Osteoblast (primary cell): Measurements from ENCODE around the gene MROH2B. TPM values are rescaled to one million over a fixed set of nuclear protein-coding genes. Genes with fewer than 3 reads are reported as not detected.

ENCODE experiments used
- DNase-seq: peaks from one replicate; pipeline ENCODE4 v3.0.0; 2011; ENCODE audit warnings: low spot score, mixed read lengths; ENCODE audit not compliant: insufficient read length; ENCODE audit errors: missing footprints
- H2AFZ ChIP-seq: 2 replicates; pipeline ENCODE4 v1.6.0; 2011; ENCODE audit warnings: mild to moderate bottlenecking, low read length
- H3K27ac ChIP-seq: 2 replicates; pipeline ENCODE4 v1.5.1; 2011; ENCODE audit warnings: mild to moderate bottlenecking, low read depth, low read length, moderate library complexity
- H3K27me3 ChIP-seq: 2 replicates; pipeline ENCODE4 v1.6.0; 2012; ENCODE audit warnings: mild to moderate bottlenecking, control low read depth, inconsistent platforms, low read length, moderate library complexity; ENCODE audit not compliant: insufficient read depth
- H3K36me3 ChIP-seq: 2 replicates; pipeline ENCODE4 v1.5.1; 2011; ENCODE audit warnings: mild to moderate bottlenecking, low read length, control low read depth, moderate library complexity; ENCODE audit not compliant: insufficient read depth
- H3K4me1 ChIP-seq: 2 replicates; pipeline ENCODE4 v1.5.1; 2011; ENCODE audit warnings: mild to moderate bottlenecking, low read length, control low read depth, moderate library complexity; ENCODE audit not compliant: insufficient read depth
- H3K4me2 ChIP-seq: 2 replicates; pipeline ENCODE4 v1.6.0; 2011; ENCODE audit warnings: mild to moderate bottlenecking, low read length; ENCODE audit not compliant: insufficient read depth
- H3K4me3 ChIP-seq: fragments of 200-600 bp; sonication (generic); 3 replicates; pipeline ENCODE4 v1.5.1; 2012; ENCODE audit warnings: mild to moderate bottlenecking, low read length, inconsistent platforms; ENCODE audit not compliant: insufficient read depth
- H3K79me2 ChIP-seq: 2 replicates; pipeline ENCODE4 v1.6.0; 2012; ENCODE audit warnings: mild to moderate bottlenecking, low read length, control low read depth, inconsistent platforms; ENCODE audit not compliant: insufficient read depth
- H3K9me3 ChIP-seq: 2 replicates; pipeline ENCODE4 v1.5.1; 2011; ENCODE audit warnings: low read depth, low read length, control low read depth
- H4K20me1 ChIP-seq: 2 replicates; pipeline ENCODE4 v1.6.0; 2012; ENCODE audit warnings: mild to moderate bottlenecking, low read length, control low read depth; ENCODE audit not compliant: insufficient read depth
- total RNA-seq: library from RNA; depleted of rRNA; stranded (reverse); fragments of >200 nt; gene quantifications from 2 replicates; pipeline ENCODE4 v1.2.3, GENCODE V29; 2012
- TF ChIP-seq, protein P1 (sequence below): IDR thresholded peaks from 2 replicates; pipeline ENCODE4 v1.5.1; 2011; ENCODE audit warnings: mild to moderate bottlenecking, low read depth, low read length, moderate library complexity; ENCODE audit errors: extremely low read depth

Gene MROH2B
- total RNA-seq, 1 donor = not detected

DNA sequence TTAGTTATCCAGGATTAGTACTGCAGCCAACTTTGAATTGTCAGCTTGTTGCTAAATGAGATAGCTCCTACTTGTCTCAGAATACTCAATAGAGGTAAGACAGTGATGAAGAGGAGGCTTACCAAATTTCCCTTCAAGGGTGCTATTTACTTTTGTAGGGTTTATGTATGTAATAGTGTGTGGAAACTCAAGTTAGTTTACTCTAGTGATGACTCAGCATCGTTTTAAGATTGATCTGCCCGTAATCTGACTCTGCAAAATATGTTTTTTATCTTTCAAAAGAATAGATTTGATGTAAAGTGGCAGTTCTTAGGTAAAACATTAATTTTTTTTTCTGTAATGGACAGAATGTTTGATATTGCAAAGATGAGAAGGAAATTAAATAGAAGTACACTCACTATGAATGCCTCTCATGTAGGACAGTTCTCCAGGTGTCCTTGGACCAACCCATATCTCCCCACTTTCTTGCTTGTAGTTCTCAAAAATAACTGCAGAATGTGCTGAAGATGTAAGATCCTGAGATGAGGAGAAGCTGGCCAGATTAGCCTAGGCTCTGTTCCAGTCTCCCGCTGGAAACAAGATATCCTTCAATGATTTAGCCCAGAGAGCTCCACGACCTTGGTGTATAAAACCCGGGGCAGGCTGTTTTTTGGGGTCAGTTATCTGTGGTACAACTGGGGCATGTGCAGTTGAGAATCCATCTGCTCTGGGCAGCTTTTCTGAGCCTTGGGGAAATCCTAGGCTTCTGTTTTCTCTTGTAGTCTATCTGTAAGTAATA is 24.4 kb upstream of the MROH2B start:
- Histone ChIP-seq H3K36me3 (no peaks in the 10 kb centered on the region), H4K20me1 (no peaks in the 10 kb centered on the region), H3K4me1 (no peaks in the 10 kb centered on the region), H3K9me3 (no peaks in the 10 kb centered on the region), H3K4me3 (no peak overlapping the region), H2AFZ (no peak overlapping the region), H3K4me2 (no peak overlapping the region), H3K27ac (no peak overlapping the region), H3K79me2 (no peaks in the 10 kb centered on the region), H3K27me3 (no peaks in the 10 kb centered on the region)
- TF ChIP-seq, protein P1, sequence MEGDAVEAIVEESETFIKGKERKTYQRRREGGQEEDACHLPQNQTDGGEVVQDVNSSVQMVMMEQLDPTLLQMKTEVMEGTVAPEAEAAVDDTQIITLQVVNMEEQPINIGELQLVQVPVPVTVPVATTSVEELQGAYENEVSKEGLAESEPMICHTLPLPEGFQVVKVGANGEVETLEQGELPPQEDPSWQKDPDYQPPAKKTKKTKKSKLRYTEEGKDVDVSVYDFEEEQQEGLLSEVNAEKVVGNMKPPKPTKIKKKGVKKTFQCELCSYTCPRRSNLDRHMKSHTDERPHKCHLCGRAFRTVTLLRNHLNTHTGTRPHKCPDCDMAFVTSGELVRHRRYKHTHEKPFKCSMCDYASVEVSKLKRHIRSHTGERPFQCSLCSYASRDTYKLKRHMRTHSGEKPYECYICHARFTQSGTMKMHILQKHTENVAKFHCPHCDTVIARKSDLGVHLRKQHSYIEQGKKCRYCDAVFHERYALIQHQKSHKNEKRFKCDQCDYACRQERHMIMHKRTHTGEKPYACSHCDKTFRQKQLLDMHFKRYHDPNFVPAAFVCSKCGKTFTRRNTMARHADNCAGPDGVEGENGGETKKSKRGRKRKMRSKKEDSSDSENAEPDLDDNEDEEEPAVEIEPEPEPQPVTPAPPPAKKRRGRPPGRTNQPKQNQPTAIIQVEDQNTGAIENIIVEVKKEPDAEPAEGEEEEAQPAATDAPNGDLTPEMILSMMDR = no peak
- DNase-seq = no peak

DNA sequence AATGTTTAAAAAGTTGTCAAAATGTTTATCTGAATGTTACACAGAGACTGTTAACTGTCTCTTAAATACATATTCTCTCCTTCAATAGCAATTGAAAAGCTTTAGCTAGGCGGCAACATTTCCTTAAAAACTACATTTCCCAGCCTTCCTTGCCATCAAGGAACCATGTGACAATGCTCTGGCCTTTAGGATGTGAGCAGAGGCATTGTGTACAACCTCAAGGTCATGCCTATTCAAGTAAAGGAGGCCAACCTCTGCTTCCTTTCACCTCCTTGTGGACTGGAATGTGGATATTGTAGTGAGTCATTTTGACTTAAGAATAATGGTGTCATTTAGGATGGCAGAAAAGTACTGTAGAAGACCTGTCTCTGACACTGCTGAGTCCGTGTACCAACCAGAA is 23.7 kb upstream of the MROH2B start:
- H2AFZ ChIP-seq = no peak overlapping the region

DNA sequence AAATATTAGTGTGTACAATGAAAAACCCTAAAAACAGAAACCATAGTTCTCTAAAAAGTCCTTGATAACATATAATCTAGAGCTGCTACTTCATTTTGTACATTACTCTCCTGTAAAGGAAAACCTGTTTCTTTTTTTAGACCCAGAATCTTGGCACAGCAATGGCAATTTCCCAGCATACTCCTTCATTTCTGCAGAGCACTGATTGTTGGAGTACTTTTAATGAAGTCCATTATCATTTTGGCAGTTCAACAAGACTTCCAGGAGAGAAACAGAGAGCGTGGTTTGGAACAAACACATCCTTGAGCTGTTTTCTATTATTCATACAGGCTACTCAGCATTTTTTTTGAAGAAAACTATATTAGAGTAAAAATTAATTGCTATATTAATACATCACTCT is 22.7 kb upstream of the MROH2B start:
- Histone ChIP-seq H3K4me3 (no peak overlapping the region), H3K4me2 (no peak overlapping the region), H4K20me1 (no peaks in the 10 kb centered on the region), H3K79me2 (no peaks in the 10 kb centered on the region), H2AFZ (no peak overlapping the region), H3K27me3 (no peaks in the 10 kb centered on the region), H3K36me3 (no peaks in the 10 kb centered on the region), H3K4me1 (no peaks in the 10 kb centered on the region), H3K27ac (no peak overlapping the region), H3K9me3 (no peaks in the 10 kb centered on the region)
- DNase-seq = no peak
- TF ChIP-seq, protein P1 = no peak

More for the DNA sequence above, 23.7 kb upstream of the MROH2B start:
- Histone ChIP-seq H3K27me3 (no peaks in the 10 kb centered on the region), H3K27ac (no peak overlapping the region), H3K4me2 (no peak overlapping the region), H3K36me3 (no peaks in the 10 kb centered on the region), H3K4me1 (no peaks in the 10 kb centered on the region), H3K9me3 (no peaks in the 10 kb centered on the region), H4K20me1 (no peaks in the 10 kb centered on the region), H3K79me2 (no peaks in the 10 kb centered on the region), H3K4me3 (no peak overlapping the region)
- TF ChIP-seq, protein P1 = no peak
- peak; percentile 4 for DNase-seq

DNA sequence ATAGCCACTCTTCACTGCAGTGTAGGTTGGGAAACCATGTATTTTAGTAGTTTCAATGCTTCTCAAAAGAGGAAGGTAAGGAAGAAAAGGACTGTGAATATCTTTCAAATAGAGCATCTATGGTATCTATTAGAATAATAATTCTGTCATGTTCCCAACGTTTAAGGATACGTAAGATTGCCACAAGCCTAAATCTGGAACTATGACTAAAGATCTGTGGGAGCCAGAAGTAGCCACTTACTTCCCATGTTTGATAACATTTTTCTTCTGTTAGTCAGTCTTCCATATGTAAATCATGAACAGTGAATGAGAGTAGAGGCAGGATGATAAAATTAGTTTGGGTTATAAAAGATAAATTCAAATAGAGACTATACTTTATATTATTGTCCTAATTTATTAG is 16.3 kb upstream of the MROH2B start:
- TF ChIP-seq, protein P1 = no peak
- Histone ChIP-seq H3K4me1 (no peaks in the 10 kb centered on the region), H3K4me2 (no peak overlapping the region), H3K27me3 (no peaks in the 10 kb centered on the region), H3K27ac (no peak overlapping the region), H4K20me1 (no peaks in the 10 kb centered on the region), H3K4me3 (no peak overlapping the region), H3K9me3 (no peaks in the 10 kb centered on the region), H2AFZ (no peak overlapping the region), H3K79me2 (no peaks in the 10 kb centered on the region), H3K36me3 (no peaks in the 10 kb centered on the region)
- DNase-seq = no peak
